DND-41 (cell line): ENCODE data around the gene LGI1.

ENCODE experiments used
- ATAC-seq: fragments of 200-7000 bp; cut with Tn5 transposase; 3 replicates; pipeline ENCODE4 v1.9.1; 2021; ENCODE audit warnings: low read depth; ENCODE audit not compliant: insufficient read depth
- DNase-seq: peaks from one replicate; pipeline ENCODE4 v3.0.0-alpha.2; 2020
- H2AFZ ChIP-seq: 2 replicates; pipeline ENCODE4 v1.6.0; 2012; ENCODE audit warnings: low read depth, low read length
- H3K27ac ChIP-seq: 2 replicates; pipeline ENCODE4 v1.5.1; 2012; ENCODE audit warnings: low read length, inconsistent platforms
- H3K27me3 ChIP-seq: fragments of 200-600 bp; sonication (generic); 2 replicates; pipeline ENCODE4 v1.6.0; 2012; ENCODE audit warnings: low read length, mild to moderate bottlenecking, inconsistent platforms; ENCODE audit not compliant: insufficient read depth, poor library complexity
- H3K36me3 ChIP-seq: 2 replicates; pipeline ENCODE4 v1.5.1; 2012; ENCODE audit warnings: low read length, inconsistent platforms; ENCODE audit not compliant: insufficient read depth
- H3K4me1 ChIP-seq: 2 replicates; pipeline ENCODE4 v1.5.1; 2012; ENCODE audit warnings: mild to moderate bottlenecking, low read length; ENCODE audit not compliant: insufficient read depth
- H3K4me2 ChIP-seq: 2 replicates; pipeline ENCODE4 v1.6.0; 2012; ENCODE audit warnings: mild to moderate bottlenecking, moderate library complexity, low read length, inconsistent platforms; ENCODE audit not compliant: insufficient read depth
- H3K4me3 ChIP-seq, 2 experiments: fragments of 200-600 bp in 1 of 2; shearing (Covaris generic) in 1 of 2; 2 replicates each; pipeline ENCODE4 v1.5.1; 2012 to 2016; ENCODE audit warnings: inconsistent platforms in 2 of 2, low read length in 2 of 2, mild to moderate bottlenecking in 2 of 2, low read depth in 1 of 2, moderate library complexity in 1 of 2
- H3K79me2 ChIP-seq: 2 replicates; pipeline ENCODE4 v1.6.0; 2012; ENCODE audit warnings: low read length, inconsistent platforms; ENCODE audit not compliant: insufficient read depth
- H3K9ac ChIP-seq: 2 replicates; pipeline ENCODE4 v1.6.0; 2012; ENCODE audit warnings: low read depth, mild to moderate bottlenecking, inconsistent platforms, low read length, moderate library complexity
- H3K9me3 ChIP-seq: 2 replicates; pipeline ENCODE4 v1.5.1; 2012; ENCODE audit warnings: low read length, moderate library complexity, mild to moderate bottlenecking, inconsistent platforms; ENCODE audit not compliant: insufficient read depth, severe bottlenecking
- H4K20me1 ChIP-seq: 2 replicates; pipeline ENCODE4 v1.6.0; 2012; ENCODE audit warnings: low read length; ENCODE audit not compliant: insufficient read depth
- CTCF ChIP-seq: IDR thresholded peaks from 2 replicates; pipeline ENCODE4 v1.5.1; 2012; ENCODE audit warnings: borderline replicate concordance, low read length, moderate library complexity, mild to moderate bottlenecking; ENCODE audit not compliant: poor library complexity, severe bottlenecking; ENCODE audit errors: extremely low read depth
- EZH2 ChIP-seq: IDR thresholded peaks from 3 replicates; pipeline ENCODE4 v1.6.1; 2012; ENCODE audit warnings: borderline replicate concordance, low read depth, mild to moderate bottlenecking, moderate library complexity, low read length, inconsistent platforms; ENCODE audit not compliant: severe bottlenecking

LGI1 gene

GRCh38 chr10:93751832-93752231 lies 5.9 kb upstream of the LGI1 start:
- Histone ChIP-seq H3K4me1 (no peaks in the 10 kb centered on the region), H2AFZ (no peak overlapping the region)
- no peak for TF ChIP-seq EZH2
- no peak for TF ChIP-seq CTCF

GRCh38 chr10:93752761-93753160 lies 5.0 kb upstream of the LGI1 start:
- no peaks in the 10 kb centered on the region for H4K20me1 ChIP-seq
- no peak overlapping the region for H3K4me3 ChIP-seq
- DNase-seq (no peak), ATAC-seq (no peak)
- H3K79me2 ChIP-seq, result no peaks in the 10 kb centered on the region
- H3K27ac ChIP-seq, result no peak overlapping the region
- H3K36me3 ChIP-seq, result no peaks in the 10 kb centered on the region
- H3K4me1 ChIP-seq, result no peaks in the 10 kb centered on the region
- H3K4me2 ChIP-seq, result no peak overlapping the region
- H3K9ac ChIP-seq, result no peak overlapping the region
- H2AFZ ChIP-seq, result no peak overlapping the region
- H3K27me3 ChIP-seq, result peaks cover 13% of the 10 kb centered on the region
- no peaks in the 10 kb centered on the region for H3K9me3 ChIP-seq
- TF ChIP-seq EZH2, result no peak

More at GRCh38 chr10:93751832-93752231, 5.9 kb upstream of the LGI1 start:
- Histone ChIP-seq H4K20me1 (no peaks in the 10 kb centered on the region), H3K9ac (no peak overlapping the region), H3K27me3 (peaks cover 12% of the 10 kb centered on the region), H3K4me3 (no peak overlapping the region), H3K36me3 (no peaks in the 10 kb centered on the region), H3K4me2 (no peak overlapping the region), H3K27ac (no peak overlapping the region), H3K79me2 (no peaks in the 10 kb centered on the region), H3K9me3 (no peaks in the 10 kb centered on the region)
- ATAC-seq, result no peak
- DNase-seq, result no peak

- Histone ChIP-seq H4K20me1 (no peaks in the 10 kb centered on the region), H3K36me3 (no peaks in the 10 kb centered on the region), H3K4me1 (no peaks in the 10 kb centered on the region), H3K27ac (no peak overlapping the region), H2AFZ (no peak overlapping the region), H3K79me2 (no peaks in the 10 kb centered on the region), H3K27me3 (peaks cover 15% of the 10 kb centered on the region), H3K4me2 (no peak overlapping the region), H3K9me3 (no peaks in the 10 kb centered on the region), H3K4me3 (no peak overlapping the region), H3K9ac (no peak overlapping the region)
- TF ChIP-seq EZH2, result no peak
- TF ChIP-seq CTCF, result no peak
- ATAC-seq (no peak), DNase-seq (no peak)
Measured at GRCh38 chr10:93753621-93754250, 4.0 kb upstream of the LGI1 start.

- H2AFZ ChIP-seq, result no peak overlapping the region
- no peaks in the 10 kb centered on the region for H4K20me1 ChIP-seq
- H3K79me2 ChIP-seq, result no peaks in the 10 kb centered on the region
- TF ChIP-seq EZH2 (no peak), CTCF (no peak)
- H3K4me1 ChIP-seq, result no peaks in the 10 kb centered on the region
- H3K4me2 ChIP-seq, result no peak overlapping the region
- DNase-seq, result no peak
- no peak overlapping the region for H3K4me3 ChIP-seq
- H3K9ac ChIP-seq, result no peak overlapping the region
- no peaks in the 10 kb centered on the region for H3K36me3 ChIP-seq
- H3K27ac ChIP-seq, result no peak overlapping the region
- no peak for ATAC-seq
- peaks cover 10% of the 10 kb centered on the region for H3K27me3 ChIP-seq
- no peaks in the 10 kb centered on the region for H3K9me3 ChIP-seq
Measured at GRCh38 chr10:93754761-93755160, 3.0 kb upstream of the LGI1 start.
